GM12864 (cell line): ENCODE results near the gene RRBP1.

Experiments used
- DNase-seq: peaks from one replicate; pipeline ENCODE4 v3.0.0-alpha.2; 2011; ENCODE audit warnings: low read depth
- H3K4me3 ChIP-seq: 2 replicates; pipeline ENCODE4 v1.5.1; 2011; ENCODE audit warnings: mild to moderate bottlenecking, low read depth, low read length, control low read depth
- TF ChIP-seq, protein P1 (sequence below): IDR thresholded peaks from 2 replicates; pipeline ENCODE4 v1.5.1; 2011; ENCODE audit warnings: low read depth, mild to moderate bottlenecking, moderate library complexity, low read length, control low read depth, inconsistent platforms; ENCODE audit errors: missing control alignments

RRBP1 gene

DNA sequence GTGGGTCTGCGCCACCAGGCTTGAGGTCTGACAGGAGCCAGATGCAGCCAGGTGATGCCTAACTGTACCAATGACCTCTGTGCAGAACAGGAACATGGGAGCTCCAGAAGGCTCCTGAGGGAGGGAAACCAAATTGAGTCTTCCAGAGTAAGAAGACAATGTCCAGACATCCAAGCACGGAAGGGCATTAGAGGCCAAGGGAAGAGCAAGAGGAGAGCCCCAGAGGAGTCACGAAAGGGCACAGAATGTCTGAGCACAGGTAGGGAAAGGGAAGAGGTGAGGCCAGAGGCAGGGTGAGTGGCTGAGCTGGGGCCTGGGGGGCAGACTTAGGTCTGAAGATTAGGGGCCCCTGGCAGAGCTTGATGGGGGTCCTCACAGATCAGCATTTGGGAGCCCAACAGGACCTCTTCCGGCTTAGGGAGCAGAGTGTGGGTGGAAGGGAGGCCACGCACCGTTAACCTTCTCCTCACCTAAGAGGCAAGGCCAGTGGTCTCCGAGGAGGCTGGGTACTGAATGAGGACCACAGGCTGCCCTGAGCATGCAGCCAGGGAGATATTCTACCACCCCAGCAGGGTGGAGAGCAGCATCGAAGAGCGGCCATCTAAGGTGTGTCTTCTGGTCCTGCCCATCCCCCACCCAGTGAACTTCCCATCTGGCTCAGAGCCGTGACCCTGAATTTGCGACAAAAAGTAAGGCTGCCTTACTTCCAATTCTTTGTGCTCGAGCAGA lies 41.7 kb downstream of the RRBP1 start:
- H3K4me3 ChIP-seq: no peak overlapping the region
- TF ChIP-seq, protein P1, sequence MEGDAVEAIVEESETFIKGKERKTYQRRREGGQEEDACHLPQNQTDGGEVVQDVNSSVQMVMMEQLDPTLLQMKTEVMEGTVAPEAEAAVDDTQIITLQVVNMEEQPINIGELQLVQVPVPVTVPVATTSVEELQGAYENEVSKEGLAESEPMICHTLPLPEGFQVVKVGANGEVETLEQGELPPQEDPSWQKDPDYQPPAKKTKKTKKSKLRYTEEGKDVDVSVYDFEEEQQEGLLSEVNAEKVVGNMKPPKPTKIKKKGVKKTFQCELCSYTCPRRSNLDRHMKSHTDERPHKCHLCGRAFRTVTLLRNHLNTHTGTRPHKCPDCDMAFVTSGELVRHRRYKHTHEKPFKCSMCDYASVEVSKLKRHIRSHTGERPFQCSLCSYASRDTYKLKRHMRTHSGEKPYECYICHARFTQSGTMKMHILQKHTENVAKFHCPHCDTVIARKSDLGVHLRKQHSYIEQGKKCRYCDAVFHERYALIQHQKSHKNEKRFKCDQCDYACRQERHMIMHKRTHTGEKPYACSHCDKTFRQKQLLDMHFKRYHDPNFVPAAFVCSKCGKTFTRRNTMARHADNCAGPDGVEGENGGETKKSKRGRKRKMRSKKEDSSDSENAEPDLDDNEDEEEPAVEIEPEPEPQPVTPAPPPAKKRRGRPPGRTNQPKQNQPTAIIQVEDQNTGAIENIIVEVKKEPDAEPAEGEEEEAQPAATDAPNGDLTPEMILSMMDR: no peak
- no peak for DNase-seq

DNA sequence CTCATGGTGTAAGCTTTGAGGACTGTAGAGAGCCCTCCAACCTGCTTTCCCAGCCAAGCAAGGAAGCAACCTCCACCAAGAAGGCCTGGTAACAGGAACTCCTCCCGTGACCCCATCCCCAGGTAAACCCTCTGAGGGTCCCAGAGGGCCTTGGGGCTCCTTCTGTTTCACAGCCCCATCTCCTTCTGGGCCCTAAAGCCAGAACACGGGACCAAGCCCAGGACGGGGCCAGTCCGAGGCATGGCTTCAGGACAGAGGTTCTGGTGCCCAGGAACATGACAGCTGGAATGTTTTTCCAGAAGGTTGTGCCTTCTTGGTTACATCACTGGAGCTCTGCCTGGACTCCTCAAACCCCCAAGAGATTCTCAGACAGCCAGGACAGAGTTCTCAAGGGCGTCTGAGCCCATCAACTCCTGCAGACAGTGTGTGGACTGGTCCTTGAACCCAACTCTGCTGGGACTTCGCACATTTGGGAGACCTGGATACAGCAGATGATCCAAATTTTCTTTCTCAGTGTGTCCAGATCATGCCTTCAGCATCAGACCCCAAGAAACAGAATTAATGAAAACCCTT lies 43.1 kb downstream of the RRBP1 start:
- TF ChIP-seq, protein P1: no peak
- H3K4me3 ChIP-seq: no peak overlapping the region
- no peak for DNase-seq

DNA sequence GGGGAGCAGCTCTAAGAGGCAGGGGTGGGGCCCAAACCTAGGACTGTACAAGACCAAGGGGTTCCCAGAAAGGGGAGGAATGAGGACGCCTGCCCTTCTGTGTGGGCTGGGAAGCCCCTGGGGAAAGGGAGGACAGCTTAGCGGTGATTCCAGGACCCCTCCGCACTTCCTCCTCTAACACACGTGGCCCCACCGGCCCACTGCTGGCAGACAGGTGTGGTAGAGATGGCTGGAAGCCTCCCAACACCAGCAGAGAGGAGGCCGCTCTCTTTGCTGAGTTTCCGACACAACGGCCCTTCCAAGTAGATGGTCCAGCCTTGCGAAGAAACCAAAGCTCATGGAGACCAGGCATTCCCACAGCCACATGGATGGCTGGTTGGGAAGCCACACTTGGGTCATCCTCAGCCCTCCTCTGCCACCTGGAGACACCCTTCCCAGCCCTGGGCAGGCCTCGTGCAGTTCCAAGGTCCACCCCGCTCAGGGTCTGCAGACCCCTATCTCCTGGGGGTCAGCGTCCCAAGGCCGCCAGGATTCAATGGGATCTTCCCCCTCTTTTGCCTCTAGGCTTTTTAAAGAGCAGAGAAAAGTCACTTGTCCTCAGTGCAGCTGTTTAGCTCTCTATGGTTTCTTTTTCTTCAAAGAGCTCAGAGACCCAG lies 43.9 kb downstream of the RRBP1 start:
- no peak overlapping the region for H3K4me3 ChIP-seq
- TF ChIP-seq, protein P1: no peak
- DNase-seq: no peak

DNA sequence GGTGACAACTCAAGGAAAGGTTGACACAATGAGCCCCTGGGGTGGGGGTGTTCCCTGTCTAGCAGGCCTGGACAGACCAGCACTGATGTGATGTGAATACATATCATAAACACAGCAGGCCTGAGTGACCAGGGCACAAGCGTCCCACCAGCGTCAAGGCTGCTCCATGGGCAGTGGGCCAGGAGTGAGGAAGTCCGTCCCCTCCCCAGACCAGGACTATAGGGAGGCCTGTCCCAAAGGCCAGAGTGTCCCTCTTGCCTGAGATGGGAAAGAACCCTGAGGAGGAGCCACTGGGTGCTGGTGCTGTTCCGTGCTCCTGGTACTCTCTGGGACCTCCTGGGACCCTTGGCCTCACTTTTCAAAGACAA lies 44.6 kb downstream of the RRBP1 start:
- TF ChIP-seq, protein P1: no peak
- no peak overlapping the region for H3K4me3 ChIP-seq
- DNase-seq: no peak

DNA sequence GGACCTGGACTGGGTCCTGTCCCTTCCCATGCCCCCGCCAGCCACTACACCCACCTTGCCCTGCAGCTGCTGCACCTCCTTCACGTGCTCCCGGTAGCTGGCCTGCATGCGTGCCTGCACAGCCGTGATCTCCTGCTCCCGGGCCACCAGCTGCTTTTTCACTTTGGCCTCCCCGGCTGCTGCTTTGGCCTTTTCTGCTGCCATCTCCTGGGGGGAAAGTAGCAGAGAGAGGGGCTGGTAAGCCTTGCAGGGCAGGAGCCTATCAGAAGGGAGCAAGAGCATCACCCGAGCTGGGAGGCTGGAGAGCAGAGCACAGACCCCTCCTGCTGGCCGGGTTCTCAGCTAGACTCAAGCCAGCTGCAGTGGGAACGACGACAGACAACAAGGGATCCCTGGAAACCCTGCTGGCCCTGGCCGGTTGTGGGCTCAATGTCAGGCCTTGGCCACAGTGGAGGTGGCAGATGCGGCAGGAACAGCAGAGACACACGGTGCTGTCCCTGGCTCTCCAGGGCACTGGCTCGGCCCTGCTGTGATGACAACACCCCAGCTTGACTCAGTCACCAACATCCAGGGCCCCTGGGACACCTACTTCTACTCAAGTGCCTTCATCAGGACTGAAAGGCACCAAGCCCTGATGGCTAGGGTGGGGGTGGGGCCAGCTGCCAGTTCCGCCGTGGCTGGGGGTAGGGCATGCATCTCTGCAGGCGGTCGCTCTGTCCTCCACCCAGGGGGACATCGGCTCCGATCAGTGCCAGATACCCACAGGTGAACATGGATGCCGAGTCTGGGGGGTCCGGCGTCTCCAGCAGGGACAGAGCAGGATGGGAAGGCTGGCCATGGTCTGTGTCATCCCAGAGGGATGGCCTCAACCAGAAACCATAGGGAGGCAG lies 45.3 kb downstream of the RRBP1 start:
- H3K4me3 ChIP-seq: no peak overlapping the region
- TF ChIP-seq, protein P1: no peak

DNA sequence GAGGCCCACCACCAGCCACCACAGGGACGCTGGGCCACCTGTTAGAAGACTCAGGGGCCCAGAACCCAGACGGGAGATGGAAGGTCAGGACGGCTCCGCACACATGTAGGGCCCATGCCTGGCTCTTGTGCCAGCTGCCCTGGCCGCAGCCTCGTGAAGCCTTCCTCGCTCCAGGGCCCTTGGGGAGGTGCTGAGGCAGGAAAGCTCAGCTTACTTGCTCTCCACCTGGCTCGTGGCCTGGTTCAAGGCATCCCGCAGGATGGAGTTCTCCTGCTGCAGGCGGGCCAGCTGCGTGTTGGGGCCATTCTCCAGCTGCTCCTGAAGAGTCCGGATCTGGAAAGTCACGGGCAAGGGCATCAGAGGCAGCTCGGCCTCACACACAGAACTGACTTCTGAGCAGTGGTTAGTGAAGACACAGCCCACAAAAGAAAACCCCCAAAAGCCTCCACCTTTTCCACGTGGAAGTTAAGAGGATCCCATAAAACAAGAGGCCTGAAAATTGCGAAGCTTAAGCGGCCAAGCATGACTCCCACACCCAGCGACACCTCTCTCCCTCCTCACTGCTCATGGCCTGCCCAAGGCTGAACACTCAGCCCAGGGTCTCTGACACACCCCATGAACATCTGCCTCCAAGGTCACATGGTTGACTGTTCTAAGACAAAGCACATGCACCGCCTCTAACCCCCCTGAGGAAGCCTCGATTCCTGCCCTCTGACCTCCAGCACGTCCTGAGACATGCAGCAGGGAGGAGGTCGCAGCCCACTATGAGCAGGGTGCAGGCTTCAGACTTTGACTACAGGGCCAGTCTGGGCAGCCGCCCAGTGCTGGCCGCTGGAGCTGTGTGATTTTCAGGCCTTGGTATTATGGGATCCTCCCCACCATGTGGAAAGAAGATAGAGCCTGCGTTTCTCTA lies 46.5 kb downstream of the RRBP1 start:
- DNase-seq: no peak
- no peak overlapping the region for H3K4me3 ChIP-seq
- TF ChIP-seq, protein P1: no peak

More for the DNA sequence above, 45.3 kb downstream of the RRBP1 start:
- DNase-seq: no peak
